ENCODE data around the gene GSTM4.
"Not testable (repeated sequence)": the region's sequence is repeated elsewhere in the genome, so short reads cannot be mapped to it uniquely, and the experiment has no call there.

Gene GSTM4

DNA sequence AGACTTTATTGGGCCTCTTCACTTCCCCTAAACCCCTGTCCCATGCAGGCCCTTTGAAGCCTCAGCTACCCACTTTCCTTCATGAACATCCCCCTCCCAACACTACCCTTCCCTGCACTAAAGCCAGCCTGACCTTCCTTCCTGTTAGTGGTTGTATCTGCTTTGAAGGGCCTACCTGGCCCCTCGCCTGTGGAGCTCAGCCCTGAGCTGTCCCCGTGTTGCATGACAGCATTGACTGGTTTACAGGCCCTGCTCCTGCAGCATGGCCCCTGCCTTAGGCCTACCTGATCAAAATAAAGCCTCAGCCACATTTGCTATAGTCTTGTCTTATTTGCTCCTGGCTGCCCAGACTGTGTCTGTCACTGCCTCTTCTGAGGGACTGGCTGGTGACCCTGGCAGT is 5.5 kb downstream of the GSTM4 start:
- TF ChIP-seq, protein P1, sequence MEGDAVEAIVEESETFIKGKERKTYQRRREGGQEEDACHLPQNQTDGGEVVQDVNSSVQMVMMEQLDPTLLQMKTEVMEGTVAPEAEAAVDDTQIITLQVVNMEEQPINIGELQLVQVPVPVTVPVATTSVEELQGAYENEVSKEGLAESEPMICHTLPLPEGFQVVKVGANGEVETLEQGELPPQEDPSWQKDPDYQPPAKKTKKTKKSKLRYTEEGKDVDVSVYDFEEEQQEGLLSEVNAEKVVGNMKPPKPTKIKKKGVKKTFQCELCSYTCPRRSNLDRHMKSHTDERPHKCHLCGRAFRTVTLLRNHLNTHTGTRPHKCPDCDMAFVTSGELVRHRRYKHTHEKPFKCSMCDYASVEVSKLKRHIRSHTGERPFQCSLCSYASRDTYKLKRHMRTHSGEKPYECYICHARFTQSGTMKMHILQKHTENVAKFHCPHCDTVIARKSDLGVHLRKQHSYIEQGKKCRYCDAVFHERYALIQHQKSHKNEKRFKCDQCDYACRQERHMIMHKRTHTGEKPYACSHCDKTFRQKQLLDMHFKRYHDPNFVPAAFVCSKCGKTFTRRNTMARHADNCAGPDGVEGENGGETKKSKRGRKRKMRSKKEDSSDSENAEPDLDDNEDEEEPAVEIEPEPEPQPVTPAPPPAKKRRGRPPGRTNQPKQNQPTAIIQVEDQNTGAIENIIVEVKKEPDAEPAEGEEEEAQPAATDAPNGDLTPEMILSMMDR (IDR thresholded peaks at IDR 0.05; ENCODE audit: extremely low read depth, missing control alignments), result no peak
- DNase-seq (ENCODE audit: low spot score), result no peak

DNA sequence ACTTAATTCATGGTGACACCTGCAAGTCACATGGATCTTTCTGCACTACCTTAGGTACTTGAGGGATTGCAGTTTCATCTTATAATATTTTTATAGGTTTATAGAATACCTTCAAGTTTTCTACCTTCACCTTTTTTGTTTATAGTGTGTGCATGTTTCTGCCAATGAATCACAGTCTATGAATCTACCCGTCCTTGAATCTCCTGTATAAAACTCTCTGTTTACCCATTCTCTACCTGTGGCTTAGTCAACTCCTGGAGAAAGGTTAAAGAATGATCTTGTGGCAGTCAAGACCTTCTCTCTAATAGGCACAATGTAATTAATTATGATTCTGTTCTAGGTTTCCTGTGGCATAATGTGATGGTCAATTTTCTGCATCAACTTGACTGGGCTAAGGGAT is 8.8 kb downstream of the GSTM4 start:
- TF ChIP-seq, protein P1 (IDR thresholded peaks at IDR 0.05; ENCODE audit: extremely low read depth, missing control alignments), result no peak
- no peak for DNase-seq (ENCODE audit: low spot score)

DNA sequence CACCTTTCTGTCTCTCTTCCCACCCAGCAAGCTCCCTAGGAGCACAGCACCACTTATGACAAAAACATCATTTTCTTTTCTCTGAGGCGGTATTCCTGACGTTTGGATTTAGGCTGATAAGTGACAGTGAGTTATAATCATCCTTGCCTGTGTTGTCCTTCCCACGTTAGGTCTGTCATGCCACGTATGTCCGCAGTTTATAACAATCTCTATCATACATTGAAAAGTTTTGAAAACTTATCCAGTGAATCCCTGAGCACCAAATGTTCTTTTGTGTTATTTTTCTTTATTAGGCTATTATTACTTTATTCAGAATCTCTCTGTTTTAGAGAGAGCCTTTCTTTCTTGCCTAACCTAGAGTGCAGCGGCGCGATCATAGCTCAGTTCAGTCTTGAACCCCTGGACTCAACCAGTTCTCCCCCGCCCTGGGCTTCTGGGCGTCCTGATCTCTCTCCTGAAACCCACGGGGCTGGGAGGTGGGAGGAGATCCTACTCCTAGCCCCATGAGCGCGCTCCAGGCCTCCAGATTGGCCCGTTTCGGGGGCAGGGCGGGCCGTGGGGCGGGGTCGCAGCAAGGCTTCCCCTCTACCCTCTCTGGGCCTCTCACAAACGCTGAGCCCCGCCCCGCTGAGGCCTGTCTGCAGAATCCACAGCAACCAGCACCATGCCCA is 11.7 kb downstream of the GSTM4 start, which contains the start of gene GSTM2:
Gene GSTM2, plus strand, starts transcription at position 606 of the 671 bp plus-strand sequence. Its CDS starts 59 bp downstream, at position 665.
- TF ChIP-seq, protein P1 (IDR thresholded peaks at IDR 0.05; ENCODE audit: extremely low read depth, missing control alignments), result no peak
- DNase-seq (ENCODE audit: low spot score), result peak; percentile 84

DNA sequence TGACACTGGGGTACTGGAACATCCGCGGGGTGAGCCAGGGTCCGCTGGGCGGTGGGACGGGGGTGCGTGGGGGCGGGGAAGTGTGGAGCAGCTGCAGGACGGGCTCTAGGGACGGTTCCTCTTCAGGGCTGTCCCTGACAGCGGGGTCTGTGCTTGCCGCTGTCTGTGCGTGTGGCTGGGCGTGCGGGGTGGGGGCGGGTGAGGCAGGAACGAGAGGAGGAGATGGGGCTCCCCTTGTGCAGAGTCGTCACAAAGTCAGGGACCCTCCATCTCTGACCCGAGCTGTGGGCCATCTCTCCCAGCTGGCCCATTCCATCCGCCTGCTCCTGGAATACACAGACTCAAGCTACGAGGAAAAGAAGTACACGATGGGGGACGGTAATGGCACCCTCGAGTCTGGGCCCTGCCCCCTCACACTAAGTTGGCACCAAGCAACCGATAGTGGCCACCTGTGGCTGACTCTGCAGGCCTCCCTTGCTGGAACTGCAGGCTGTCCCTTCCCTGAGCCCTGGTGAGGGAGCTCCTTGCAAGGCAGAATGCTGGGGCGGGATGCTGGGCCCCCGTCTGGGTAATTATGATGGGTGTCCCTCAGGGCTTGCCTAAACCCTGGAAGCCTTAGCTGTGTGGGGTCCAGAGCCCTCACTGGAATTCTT is 12.3 kb downstream of the GSTM4 start:
- DNase-seq (ENCODE audit: low spot score), result no peak
- TF ChIP-seq, protein P1 (IDR thresholded peaks at IDR 0.05; ENCODE audit: extremely low read depth, missing control alignments), result no peak

DNA sequence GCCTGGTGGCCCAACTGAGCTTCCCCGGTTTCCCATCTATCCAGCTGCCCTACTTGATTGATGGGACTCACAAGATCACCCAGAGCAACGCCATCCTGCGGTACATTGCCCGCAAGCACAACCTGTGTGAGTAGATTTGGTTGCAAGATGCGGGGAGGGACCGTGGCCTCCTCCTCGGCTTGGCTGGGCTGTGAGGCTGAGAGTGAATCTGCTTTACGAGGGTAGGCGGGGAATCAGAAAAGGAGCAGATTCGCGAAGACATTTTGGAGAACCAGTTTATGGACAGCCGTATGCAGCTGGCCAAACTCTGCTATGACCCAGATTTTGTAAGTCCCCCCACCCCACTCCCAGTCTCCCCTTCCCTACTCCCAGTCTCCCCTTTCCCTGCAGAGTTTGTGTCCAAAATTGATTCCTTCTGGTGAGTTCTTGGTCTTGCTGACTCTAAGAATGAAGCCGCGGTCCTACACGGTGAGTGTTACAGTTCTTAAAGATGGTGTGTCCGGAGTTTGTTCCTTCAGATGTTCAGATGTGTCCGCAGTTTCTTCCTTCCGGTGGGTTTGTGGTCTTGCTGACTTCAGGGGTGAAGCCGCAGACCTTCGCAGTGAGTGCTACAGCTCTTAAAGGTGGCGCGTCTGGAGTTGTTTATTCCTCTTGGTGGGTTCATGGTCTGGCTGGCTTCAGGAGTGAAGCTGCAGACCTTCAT is 13.5 kb downstream of the GSTM4 start:
- TF ChIP-seq, protein P1 (IDR thresholded peaks at IDR 0.05; ENCODE audit: extremely low read depth, missing control alignments), result no peak
- no peak for DNase-seq (ENCODE audit: low spot score)

DNA sequence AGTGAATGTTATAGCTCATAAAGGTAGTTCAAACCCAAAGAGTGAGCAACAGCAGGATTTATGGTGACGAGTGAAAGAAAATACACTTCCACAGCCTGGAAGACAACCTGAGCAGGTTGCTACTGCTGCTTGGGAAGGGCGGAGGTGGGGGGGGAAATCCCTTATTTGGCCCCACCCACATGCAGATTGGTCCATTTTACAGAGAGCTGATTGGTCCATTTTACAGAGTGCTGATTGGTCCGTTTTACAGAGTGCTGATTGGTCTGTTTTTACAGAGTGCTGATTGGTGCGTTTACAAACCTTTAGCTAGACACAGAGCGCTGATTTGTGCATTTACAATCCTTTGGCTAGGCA is 14.0 kb downstream of the GSTM4 start:
- not testable (repeated sequence) for DNase-seq (ENCODE audit: low spot score)

DNA sequence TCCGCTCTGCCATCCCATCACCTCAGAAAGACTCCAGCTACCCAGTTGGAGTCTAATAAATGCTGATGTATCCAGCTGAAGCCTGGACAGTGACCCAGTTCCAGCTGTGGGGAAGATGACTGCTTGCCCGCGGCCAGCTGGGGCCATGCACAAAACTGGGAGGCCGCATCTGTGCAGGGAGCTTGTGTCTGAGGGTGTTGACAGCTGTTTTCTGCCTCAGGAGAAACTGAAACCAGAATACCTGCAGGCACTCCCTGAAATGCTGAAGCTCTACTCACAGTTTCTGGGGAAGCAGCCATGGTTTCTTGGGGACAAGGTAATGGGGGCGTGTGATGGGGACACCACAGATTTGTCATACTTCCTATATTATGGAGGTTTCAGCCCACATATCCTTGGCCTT is 15.2 kb downstream of the GSTM4 start:
- DNase-seq (ENCODE audit: low spot score), result no peak
- TF ChIP-seq, protein P1 (IDR thresholded peaks at IDR 0.05; ENCODE audit: extremely low read depth, missing control alignments), result no peak

DNA sequence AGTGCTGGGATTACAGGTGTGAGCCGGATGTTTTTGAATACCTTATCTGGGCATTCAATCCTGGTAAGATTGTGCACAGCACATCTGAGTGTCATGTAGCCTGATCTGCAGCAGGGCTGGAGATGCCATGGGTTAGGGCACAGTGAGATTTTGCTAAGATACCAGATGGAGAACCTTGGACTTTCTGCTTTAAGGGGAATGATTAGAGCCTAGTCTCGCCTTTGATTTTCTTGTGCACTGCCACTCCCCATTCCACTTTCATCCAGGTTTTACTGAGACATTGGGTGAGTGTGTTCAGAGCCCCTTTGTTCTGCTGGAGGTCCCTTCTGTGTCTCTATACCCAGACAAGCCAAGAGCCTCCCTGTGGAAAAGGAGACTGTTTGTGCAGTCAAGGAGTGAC is 18.0 kb downstream of the GSTM4 start:
- DNase-seq (ENCODE audit: low spot score), result not testable (repeated sequence)

DNA sequence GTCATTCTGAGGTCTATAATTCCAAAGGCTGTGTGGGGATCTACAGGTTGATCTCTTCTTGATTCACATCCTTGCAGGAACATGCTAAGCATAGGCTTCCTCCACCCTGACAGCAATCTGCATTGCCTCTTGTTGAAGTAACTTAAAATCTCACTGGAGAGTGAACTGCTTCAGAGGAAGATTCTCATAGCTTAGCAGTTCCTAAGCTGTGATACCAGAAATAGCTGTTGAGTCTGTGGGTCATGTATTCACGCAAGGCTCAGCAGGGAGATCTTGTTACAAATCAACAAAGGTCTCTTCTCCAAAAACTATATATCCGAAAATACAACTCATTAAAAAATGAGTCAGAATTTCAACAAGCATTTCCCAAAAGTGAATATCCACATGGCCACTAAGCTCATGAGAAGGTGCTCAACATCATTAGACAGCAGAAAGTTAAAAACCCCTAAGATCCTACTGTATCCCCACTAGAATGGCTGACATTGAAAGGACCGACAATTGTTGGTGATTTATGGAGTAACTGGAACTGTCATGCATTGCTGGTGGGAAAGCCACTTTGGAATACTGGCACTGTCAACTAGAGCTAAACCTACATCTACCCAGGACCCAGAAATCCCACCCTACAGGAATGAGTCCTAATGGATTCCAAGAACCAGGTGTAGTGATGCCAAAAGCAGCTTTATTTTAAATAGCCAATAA is 20.9 kb downstream of the GSTM4 start:
- DNase-seq (ENCODE audit: low spot score), result not testable (repeated sequence)

All from GM20000 (cell line).